MG63 (cell line): Measurements from ENCODE around the gene MYL12A. TPM values are rescaled to one million over a fixed set of nuclear protein-coding genes. Genes with fewer than 3 reads are reported as not detected.
A peak's percentile ranks its signal among the peaks of the same experiment; 100 is the strongest.

Experiments
- DNase-seq: peaks from one replicate; pipeline ENCODE4 v3.0.0-alpha.2; 2020
- H3K27me3 ChIP-seq: fragments of 250-450 bp; sonication (Bioruptor Pico); 2 replicates; pipeline ENCODE4 v1.5.1; 2020; ENCODE audit warnings: mild to moderate bottlenecking, moderate library complexity
- H3K36me3 ChIP-seq: fragments of 250-450 bp; sonication (Bioruptor Pico); 2 replicates; pipeline ENCODE4 v1.5.1; 2020; ENCODE audit warnings: mild to moderate bottlenecking, moderate library complexity
- H3K4me3 ChIP-seq: fragments of 250-450 bp; sonication (Bioruptor Pico); 2 replicates; pipeline ENCODE4 v1.5.1; 2020; ENCODE audit warnings: mild to moderate bottlenecking, moderate library complexity
- H3K9me3 ChIP-seq: fragments of 250-450 bp; sonication (Bioruptor Pico); 2 replicates; pipeline ENCODE4 v1.5.1; 2020; ENCODE audit warnings: mild to moderate bottlenecking, moderate library complexity
- total RNA-seq: library from RNA; depleted of rRNA; stranded (reverse); fragments of >200 nt; shearing (Covaris generic); gene quantifications from 2 replicates; pipeline ENCODE4 v1.2.3, GENCODE V29; 2014; ENCODE audit warnings: low replicate concordance

MYL12A gene
- total RNA-seq, 1 experiment from 2014 or later: 1,020 TPM

GRCh38 chr18:3246635-3247239 is 864 bp upstream of the MYL12A start:
- no peaks in the 10 kb centered on the region for H3K27me3 ChIP-seq
- H3K36me3 ChIP-seq: peaks cover 39% of the 10 kb centered on the region
- no peak for DNase-seq

GRCh38 chr18:3248062-3248657 is 559 bp downstream of the MYL12A start:
- peak overlapping the region; percentile 100 for H3K4me3 ChIP-seq
- H3K9me3 ChIP-seq: no peaks in the 10 kb centered on the region
- no peaks in the 10 kb centered on the region for H3K27me3 ChIP-seq
- peaks cover 52% of the 10 kb centered on the region for H3K36me3 ChIP-seq
- DNase-seq: peak; percentile 36

More at GRCh38 chr18:3246635-3247239, 864 bp upstream of the MYL12A start:
- H3K4me3 ChIP-seq: peak overlapping the region; percentile 100
- no peaks in the 10 kb centered on the region for H3K9me3 ChIP-seq

DNA sequence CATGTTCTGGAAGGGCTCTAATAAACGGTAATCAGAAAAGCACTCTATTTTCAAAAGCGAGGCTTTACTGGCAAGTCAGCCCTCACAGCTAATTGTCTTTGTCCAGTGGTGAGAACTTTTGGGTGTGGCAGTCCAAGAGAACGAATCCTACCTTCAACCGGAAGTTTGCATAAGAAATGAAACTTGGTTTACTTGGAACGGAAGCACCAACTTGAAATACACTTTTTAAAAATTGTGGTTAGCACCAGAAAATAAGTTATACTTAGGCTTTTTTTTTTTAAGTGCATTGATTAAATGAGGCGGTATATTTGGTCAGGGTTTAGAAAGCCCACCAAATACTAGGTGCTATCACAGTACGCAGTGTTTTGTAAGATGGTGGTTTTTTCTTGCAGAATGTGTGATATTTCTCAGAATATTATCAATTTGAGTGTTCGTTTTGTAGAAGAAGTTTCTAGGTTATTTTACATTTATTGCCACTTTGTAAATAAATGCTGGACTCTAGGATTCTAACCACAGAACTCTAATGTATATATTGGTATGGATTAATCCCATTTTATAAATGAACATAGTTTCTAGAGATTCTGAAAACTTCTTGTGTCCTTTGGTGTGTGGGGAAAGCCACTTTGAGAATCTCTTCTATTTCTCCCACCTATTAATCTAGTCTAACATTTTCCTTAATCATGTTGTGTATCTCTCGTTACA is 1.2 kb downstream of the MYL12A start:
- Histone ChIP-seq H3K36me3 (peaks cover 59% of the 10 kb centered on the region), H3K9me3 (no peaks in the 10 kb centered on the region), H3K27me3 (no peaks in the 10 kb centered on the region), H3K4me3 (peak overlapping the region; percentile 100)
- DNase-seq: no peak

- DNase-seq: no peak
- Histone ChIP-seq H3K36me3 (peaks cover 76% of the 10 kb centered on the region), H3K27me3 (no peaks in the 10 kb centered on the region), H3K4me3 (peak overlapping the region; percentile 9; the same call in 1 of the 2 replicates), H3K9me3 (no peaks in the 10 kb centered on the region)
These were observed 2.9 kb downstream of the MYL12A start for GRCh38 chr18:3250237-3251107.

- H3K27me3 ChIP-seq: no peaks in the 10 kb centered on the region
- no peak overlapping the region for H3K4me3 ChIP-seq
- no peak for DNase-seq
- H3K36me3 ChIP-seq: peaks cover 85% of the 10 kb centered on the region
- H3K9me3 ChIP-seq: no peaks in the 10 kb centered on the region
These were observed 3.8 kb downstream of the MYL12A start for GRCh38 chr18:3251249-3251962.

DNA sequence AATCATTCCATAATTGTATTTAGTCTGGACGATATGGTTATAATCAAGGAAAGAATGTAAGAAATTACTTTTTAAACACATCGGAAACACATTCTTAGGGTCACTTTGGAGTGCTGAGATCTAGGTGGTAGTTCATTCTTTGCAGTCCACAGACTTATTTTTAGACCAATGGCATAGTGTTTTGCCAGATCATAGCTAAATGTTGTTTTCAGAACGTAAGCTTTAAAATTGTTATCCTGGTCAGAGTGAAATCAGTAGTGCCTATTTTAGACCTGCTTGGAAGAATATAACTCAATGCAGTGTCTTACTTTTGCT is 4.3 kb downstream of the MYL12A start:
- no peak for DNase-seq
- Histone ChIP-seq H3K9me3 (no peaks in the 10 kb centered on the region), H3K4me3 (no peak overlapping the region), H3K27me3 (no peaks in the 10 kb centered on the region), H3K36me3 (peaks cover 90% of the 10 kb centered on the region)

GRCh38 chr18:3252843-3253242 is 5.2 kb downstream of the MYL12A start:
- Histone ChIP-seq H3K9me3 (no peaks in the 10 kb centered on the region), H3K4me3 (no peak overlapping the region), H3K27me3 (no peaks in the 10 kb centered on the region), H3K36me3 (peaks cover 98% of the 10 kb centered on the region)
- DNase-seq: no peak

GRCh38 chr18:3254725-3255124 is 7.1 kb downstream of the MYL12A start:
- H3K36me3 ChIP-seq: peaks cover 92% of the 10 kb centered on the region
- DNase-seq: no peak
- no peaks in the 10 kb centered on the region for H3K27me3 ChIP-seq
- no peak overlapping the region for H3K4me3 ChIP-seq
- no peaks in the 10 kb centered on the region for H3K9me3 ChIP-seq

GRCh38 chr18:3255611-3256165 is 8.1 kb downstream of the MYL12A start:
- H3K9me3 ChIP-seq: no peaks in the 10 kb centered on the region
- DNase-seq: no peak
- no peak overlapping the region for H3K4me3 ChIP-seq
- peaks cover 87% of the 10 kb centered on the region for H3K36me3 ChIP-seq
- H3K27me3 ChIP-seq: no peaks in the 10 kb centered on the region

- no peaks in the 10 kb centered on the region for H3K27me3 ChIP-seq
- H3K36me3 ChIP-seq: peaks cover 79% of the 10 kb centered on the region
- H3K4me3 ChIP-seq: no peak overlapping the region
- peak; percentile 28 for DNase-seq
- no peaks in the 10 kb centered on the region for H3K9me3 ChIP-seq
These were observed 9.4 kb downstream of the MYL12A start for GRCh38 chr18:3256693-3257626.

GRCh38 chr18:3257627-3258120 is 10.1 kb downstream of the MYL12A start:
- no peaks in the 10 kb centered on the region for H3K27me3 ChIP-seq
- no peak overlapping the region for H3K4me3 ChIP-seq
- no peaks in the 10 kb centered on the region for H3K9me3 ChIP-seq
- H3K36me3 ChIP-seq: peaks cover 71% of the 10 kb centered on the region
- DNase-seq: no peak

- no peak for DNase-seq
- no peaks in the 10 kb centered on the region for H3K27me3 ChIP-seq
- peak overlapping the region; percentile 83 for H3K4me3 ChIP-seq
- H3K36me3 ChIP-seq: peaks cover 47% of the 10 kb centered on the region
- H3K9me3 ChIP-seq: no peaks in the 10 kb centered on the region
These were observed 13.4 kb downstream of the MYL12A start for GRCh38 chr18:3260995-3261372.

DNA sequence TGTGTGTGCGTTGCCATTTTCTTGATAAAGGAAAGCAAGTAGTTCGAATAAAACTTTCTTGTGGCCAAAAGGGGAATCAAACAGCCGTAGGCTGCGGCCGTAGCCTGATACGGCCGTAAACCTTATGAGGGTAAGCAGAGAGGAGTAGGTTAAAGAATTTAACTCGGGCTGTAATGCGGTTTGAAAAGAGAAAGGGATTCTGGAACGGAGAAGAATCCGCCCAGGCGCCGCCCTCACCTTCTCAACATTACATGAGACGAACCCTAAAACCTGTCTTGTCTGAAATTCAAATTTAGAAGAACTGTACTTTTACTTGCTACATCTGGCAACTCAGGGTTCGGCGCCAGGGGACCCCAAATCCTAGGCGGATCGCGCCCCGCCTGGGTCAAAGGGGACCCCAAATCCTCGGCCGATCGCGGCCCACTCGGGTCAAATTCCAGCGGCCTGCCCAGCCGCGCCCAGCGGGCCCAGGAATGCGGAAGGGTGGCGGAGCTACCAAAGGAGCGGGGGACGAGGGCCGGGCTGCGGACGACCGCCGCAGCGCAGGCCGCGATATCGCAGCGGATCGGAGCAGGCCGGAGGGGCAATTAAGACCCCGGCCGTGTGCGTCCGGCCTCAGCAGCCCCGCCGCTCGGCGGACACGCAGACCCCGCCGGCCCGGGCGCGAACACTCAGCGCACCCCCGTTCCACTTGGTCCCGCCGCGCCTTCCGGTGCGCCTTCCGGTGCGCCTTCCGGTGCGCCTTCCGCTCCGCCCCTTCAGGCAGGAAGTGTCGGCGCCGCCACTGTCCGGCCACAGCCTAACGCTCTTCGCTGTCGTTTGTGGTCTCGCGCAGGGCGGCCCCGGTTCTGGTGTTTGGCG is 14.0 kb downstream of the MYL12A start, which contains the start of gene MYL12B:
TSS of gene MYL12B (plus strand) at position 761 of the 861 bp plus-strand sequence. CDS start 10,766 bp downstream, outside the sequence.
- no peaks in the 10 kb centered on the region for H3K9me3 ChIP-seq
- peaks cover 41% of the 10 kb centered on the region for H3K36me3 ChIP-seq
- peak; percentile 82 for DNase-seq
- no peaks in the 10 kb centered on the region for H3K27me3 ChIP-seq
- peak within 1 kb of the TSS; percentile 83 for H3K4me3 ChIP-seq
